Memory B cell (primary cell): ENCODE results near the gene MKNK1.
A peak's percentile ranks its signal among the peaks of the same experiment; 100 is the strongest.

Experiments
- ATAC-seq: fragments of 150-1000 bp; cut with Tn5 transposase; 2 replicates; pipeline ENCODE4 v1.10.0; 2021; ENCODE audit warnings: low read depth, mild to moderate bottlenecking, moderate library complexity
- DNase-seq, 2 donors: peaks; one replicate each; pipeline ENCODE4 v3.0.0; 2022; ENCODE audit warnings: low spot score in 2 of 2
- H3K27ac Mint-ChIP-seq: one replicate; pipeline ENCODE4 v1.8.0; 2022; ENCODE audit warnings: mild to moderate bottlenecking, moderate library complexity, mixed read lengths
- H3K27me3 Mint-ChIP-seq: one replicate; pipeline ENCODE4 v1.8.0; 2022; ENCODE audit warnings: mixed read lengths
- H3K36me3 Mint-ChIP-seq: one replicate; pipeline ENCODE4 v1.8.0; 2022; ENCODE audit warnings: mild to moderate bottlenecking, mixed read lengths
- H3K4me1 Mint-ChIP-seq: one replicate; pipeline ENCODE4 v1.8.0; 2022; ENCODE audit warnings: mixed read lengths
- H3K4me3 Mint-ChIP-seq: one replicate; pipeline ENCODE4 v1.8.0; 2022; ENCODE audit warnings: mild to moderate bottlenecking, moderate library complexity, mixed read lengths
- H3K9me3 Mint-ChIP-seq: one replicate; pipeline ENCODE4 v1.8.0; 2022; ENCODE audit warnings: mixed read lengths

Gene MKNK1

DNA sequence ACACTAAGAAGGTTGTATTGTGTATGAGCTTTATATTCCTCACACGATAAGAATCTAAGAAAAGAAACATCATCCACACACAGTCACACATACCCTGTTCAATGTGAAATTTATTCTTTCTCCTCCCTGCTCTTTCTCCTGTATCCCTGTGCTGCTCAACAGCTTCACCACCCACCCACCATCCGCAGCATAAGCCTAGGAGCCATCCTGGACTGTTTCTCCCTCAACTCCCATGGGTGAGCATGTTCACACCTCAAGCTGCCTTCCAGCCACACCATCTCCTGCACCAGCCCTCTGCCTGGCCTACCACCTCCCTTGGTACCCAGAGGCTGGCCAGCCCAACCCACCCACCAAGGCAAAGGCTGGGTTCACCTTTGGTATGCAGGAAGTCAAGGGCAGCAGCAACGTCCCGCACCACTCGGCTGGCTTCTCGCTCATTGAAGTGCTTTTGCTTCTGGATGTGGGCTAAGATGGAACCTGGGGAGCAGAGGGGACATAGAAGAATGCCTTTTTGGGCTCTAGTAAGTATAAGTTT lies 32.3 kb downstream of the MKNK1 start:
- Mint-ChIP-seq H3K36me3 (peaks cover 22% of the 10 kb centered on the region), H3K27ac (no peak overlapping the region)

DNA sequence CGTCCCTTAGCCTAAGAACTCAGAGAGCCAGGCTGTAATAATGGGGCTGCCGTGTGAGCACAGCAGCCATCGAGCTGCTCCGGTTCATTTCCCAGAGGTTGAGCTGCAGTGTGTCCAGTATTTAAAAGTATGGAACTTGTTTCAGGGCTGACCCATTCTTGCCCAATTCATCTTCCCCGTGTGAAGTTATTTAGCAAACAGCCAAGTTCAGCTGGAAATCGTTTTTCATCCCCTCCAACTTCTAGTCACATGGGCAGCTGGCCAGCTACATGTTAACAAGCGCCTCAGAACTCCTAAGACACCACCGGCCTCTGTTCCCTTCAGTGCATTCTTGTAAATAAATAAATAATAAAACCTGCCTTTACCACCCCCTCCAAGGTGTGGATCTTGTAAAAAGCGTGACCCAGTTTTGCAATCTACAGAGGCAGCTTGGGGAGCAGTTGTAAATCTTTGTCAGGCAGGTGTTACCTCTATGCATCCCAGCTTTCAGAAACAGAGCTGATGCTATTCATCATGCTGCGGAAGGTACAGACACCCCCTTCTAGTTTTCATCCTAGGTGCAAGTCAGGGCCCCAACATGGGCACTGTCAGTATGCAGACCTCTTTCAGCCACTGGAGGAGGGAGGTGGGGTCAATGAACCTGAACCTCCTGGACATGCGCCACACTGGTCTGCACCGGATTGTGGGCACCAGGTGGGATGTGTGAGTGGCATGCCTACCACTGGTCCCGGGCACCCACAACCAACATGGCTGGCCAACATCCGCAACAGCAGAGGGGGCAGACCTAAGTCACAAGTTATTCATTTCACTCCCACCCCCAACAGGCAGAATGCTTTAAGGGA lies 34.0 kb downstream of the MKNK1 start:
- ATAC-seq (no peak), DNase-seq (no peak)
- H3K4me1 Mint-ChIP-seq, result no peaks in the 10 kb centered on the region
- H3K36me3 Mint-ChIP-seq, result peaks cover 24% of the 10 kb centered on the region
- no peak overlapping the region for H3K4me3 Mint-ChIP-seq
- H3K9me3 Mint-ChIP-seq, result no peaks in the 10 kb centered on the region
- no peak overlapping the region for H3K27ac Mint-ChIP-seq
- H3K27me3 Mint-ChIP-seq, result no peaks in the 10 kb centered on the region

More for the DNA sequence above, 32.3 kb downstream of the MKNK1 start:
- no peak for ATAC-seq
- H3K4me1 Mint-ChIP-seq, result no peaks in the 10 kb centered on the region
- H3K27me3 Mint-ChIP-seq, result no peaks in the 10 kb centered on the region
- no peaks in the 10 kb centered on the region for H3K9me3 Mint-ChIP-seq
- no peak for DNase-seq
- no peak overlapping the region for H3K4me3 Mint-ChIP-seq

DNA sequence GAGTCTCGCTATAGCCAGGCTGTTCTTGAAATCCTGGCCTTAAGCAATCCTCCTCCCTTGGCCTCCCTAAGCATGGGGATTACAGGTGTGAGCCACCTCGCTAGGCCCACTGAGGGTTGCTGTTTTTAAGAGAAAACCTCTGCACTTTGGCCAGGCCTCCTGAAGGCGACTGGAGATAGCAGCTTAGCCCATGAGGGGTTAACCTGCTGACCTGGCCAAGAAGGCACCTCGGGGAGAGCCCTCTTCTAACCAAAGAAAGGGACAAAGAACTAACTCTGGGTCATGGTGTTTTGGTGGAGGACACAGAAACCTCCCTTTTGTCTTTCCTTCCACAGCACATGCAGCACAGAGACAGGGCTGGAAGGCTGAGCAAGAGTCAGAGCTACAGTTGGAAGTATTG lies 35.0 kb downstream of the MKNK1 start:
- Mint-ChIP-seq H3K27me3 (no peaks in the 10 kb centered on the region), H3K27ac (no peak overlapping the region), H3K36me3 (peaks cover 27% of the 10 kb centered on the region), H3K4me3 (no peak overlapping the region), H3K4me1 (no peaks in the 10 kb centered on the region), H3K9me3 (no peaks in the 10 kb centered on the region)
- DNase-seq, result no peak
- no peak for ATAC-seq

DNA sequence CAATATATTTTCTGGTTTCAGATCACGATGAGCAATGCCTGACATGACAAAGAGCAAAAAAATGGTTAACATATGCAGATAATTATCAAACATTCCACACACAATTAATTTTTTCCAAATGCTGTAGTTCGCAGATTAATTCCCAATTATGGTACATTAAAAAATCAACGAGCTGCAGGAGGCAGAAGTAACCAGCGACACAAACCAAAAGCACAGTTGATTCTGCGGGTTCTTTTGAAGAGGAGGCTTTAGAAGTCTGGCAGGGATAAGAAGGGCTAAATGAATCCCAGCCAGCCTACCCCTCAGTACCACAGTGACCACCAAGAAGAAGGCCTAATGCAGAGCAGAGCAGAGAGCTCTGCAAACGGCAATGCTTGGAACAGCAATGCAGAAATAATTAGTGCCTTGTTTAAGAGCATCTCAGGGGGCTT lies 35.6 kb downstream of the MKNK1 start:
- DNase-seq (no peak), ATAC-seq (no peak)
- no peak overlapping the region for H3K27ac Mint-ChIP-seq
- no peaks in the 10 kb centered on the region for H3K9me3 Mint-ChIP-seq
- no peaks in the 10 kb centered on the region for H3K27me3 Mint-ChIP-seq
- H3K4me3 Mint-ChIP-seq, result no peak overlapping the region
- H3K36me3 Mint-ChIP-seq, result peaks cover 27% of the 10 kb centered on the region
- H3K4me1 Mint-ChIP-seq, result no peaks in the 10 kb centered on the region

DNA sequence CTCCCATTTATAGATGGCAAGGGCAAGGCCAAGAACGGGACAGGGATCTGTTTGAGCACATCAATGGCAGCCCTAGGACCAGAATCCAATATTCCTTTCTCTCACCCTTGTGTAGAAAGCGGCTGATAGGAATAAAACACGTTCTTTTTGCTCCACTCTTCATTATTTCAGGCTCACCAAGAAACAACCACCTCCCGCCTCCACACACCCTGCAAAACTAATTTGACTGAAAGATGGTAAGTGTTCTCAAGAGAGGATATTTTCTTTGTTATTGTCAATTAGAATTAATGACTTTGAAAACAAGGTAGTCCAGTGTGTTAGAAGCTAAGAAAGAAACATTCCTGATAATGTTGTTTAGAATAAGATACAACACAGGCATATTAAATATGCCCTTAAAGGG lies 40.7 kb downstream of the MKNK1 start:
- Mint-ChIP-seq H3K27ac (no peak overlapping the region), H3K9me3 (no peaks in the 10 kb centered on the region), H3K4me3 (no peak overlapping the region), H3K27me3 (no peaks in the 10 kb centered on the region), H3K4me1 (no peaks in the 10 kb centered on the region), H3K36me3 (peaks cover 31% of the 10 kb centered on the region)
- DNase-seq (no peak), ATAC-seq (no peak)

DNA sequence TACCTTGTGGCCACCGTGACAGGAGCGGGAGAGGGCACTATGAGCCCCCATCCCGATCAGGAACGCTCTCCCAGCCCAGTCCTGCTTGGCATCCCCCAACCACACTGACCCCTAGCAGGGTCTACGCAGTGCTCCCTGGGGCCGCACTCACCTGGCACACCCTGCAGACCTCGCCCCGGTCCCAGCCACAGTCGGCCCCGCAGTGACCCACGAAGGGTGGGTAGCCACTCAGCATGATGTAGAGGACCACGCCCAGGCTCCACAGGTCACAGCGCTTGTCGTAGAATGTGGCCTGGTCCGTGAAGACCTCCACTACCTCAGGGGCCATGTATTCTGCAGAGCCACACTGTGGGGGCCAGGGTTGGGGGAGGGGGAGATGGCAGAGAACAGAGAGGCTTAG lies 41.6 kb downstream of the MKNK1 start:
- Mint-ChIP-seq H3K27ac (no peak overlapping the region), H3K4me3 (no peak overlapping the region), H3K4me1 (no peaks in the 10 kb centered on the region), H3K27me3 (no peaks in the 10 kb centered on the region), H3K9me3 (no peaks in the 10 kb centered on the region), H3K36me3 (peaks cover 28% of the 10 kb centered on the region)
- DNase-seq (no peak), ATAC-seq (no peak)

DNA sequence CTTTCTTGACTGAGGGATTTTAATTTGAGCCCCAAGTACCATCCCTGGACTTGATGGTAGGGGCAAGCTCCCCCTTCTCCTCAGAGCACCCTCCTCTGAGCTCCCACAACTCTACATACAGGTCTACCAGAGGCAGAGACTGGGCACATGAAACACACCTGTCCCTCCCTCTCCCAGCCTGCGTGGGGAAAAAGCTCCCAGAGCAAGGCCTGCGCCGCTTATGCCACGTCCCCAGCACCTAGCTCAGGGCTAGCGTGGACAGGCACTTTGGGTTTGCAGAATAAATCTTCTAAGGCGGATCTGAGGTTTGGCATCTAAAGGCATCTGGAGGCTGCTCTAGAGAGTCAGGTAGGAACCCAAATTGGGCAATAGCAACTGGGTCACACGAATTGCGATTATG lies 45.1 kb downstream of the MKNK1 start:
- H3K36me3 Mint-ChIP-seq, result peaks cover 12% of the 10 kb centered on the region
- no peaks in the 10 kb centered on the region for H3K27me3 Mint-ChIP-seq
- H3K9me3 Mint-ChIP-seq, result no peaks in the 10 kb centered on the region
- no peak for DNase-seq
- H3K27ac Mint-ChIP-seq, result no peak overlapping the region
- H3K4me3 Mint-ChIP-seq, result no peak overlapping the region
- H3K4me1 Mint-ChIP-seq, result no peaks in the 10 kb centered on the region
- ATAC-seq, result no peak

DNA sequence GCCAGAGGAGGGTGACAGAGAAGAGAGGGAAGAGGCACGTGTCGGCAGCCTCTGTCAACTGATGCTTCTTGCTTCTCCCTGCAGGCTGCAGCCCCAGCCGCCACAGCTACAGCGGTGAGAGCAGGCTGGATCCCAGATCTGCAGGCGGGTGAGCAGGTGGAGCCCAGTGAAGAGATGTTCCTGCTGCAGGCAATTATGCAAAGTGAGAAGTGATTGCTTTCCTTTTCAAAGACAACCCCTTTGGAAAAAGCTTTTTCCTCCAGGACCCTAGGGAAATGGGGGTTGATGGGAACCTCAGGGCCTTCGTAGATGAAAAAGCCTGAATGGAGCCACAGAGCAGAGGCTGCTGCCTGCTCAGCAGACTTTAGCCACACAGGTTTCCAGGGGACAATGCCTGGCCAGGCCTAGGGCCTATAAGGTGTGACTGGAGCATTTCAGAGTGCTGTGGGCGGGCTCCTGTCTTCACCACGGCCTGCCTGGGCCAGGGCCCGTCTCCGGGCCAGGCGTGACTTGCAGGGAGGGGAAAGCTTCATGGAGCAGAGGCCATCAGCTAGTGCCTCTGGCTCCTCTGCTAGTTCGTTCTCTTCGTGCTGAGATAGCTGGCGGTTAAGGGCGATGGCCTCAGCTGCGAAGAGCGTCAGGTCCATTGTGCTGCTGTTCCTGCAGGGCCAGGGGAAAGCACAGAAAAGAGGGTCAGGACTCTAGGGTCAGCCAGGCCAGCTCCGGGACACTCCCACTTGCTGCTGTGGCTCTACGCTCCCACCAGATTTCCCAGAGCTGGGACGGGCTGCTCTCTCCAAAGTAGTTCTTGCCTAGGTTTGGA lies 45.7 kb downstream of the MKNK1 start:
- ATAC-seq (no peak), DNase-seq (no peak)
- Mint-ChIP-seq H3K4me3 (no peak overlapping the region), H3K4me1 (no peaks in the 10 kb centered on the region), H3K27ac (no peak overlapping the region), H3K27me3 (no peaks in the 10 kb centered on the region), H3K36me3 (peaks cover 10% of the 10 kb centered on the region), H3K9me3 (no peaks in the 10 kb centered on the region)

DNA sequence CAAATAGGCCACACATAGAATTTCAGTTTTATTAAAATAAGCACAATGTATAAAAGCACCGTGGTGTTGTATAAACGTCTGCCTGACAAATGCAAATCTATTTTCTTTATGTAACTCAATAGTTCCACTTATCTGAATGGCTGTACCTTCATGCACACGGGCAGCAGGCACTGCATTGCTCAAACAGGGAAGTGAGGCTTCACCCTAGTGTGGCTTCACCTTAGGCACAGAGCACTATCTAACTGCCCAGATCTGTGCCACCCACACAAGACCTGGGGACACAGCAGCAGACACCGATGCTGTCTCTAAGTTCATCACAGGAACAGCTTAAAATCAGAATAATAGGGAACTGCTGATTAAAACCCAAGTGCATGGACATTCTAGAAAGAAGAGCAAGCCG lies 46.7 kb downstream of the MKNK1 start:
- Mint-ChIP-seq H3K36me3 (peaks cover 5% of the 10 kb centered on the region), H3K9me3 (no peaks in the 10 kb centered on the region), H3K27me3 (peaks cover 3% of the 10 kb centered on the region), H3K4me3 (no peak overlapping the region), H3K27ac (no peak overlapping the region), H3K4me1 (no peaks in the 10 kb centered on the region)
- no peak for DNase-seq
- peak; percentile 35 for ATAC-seq

DNA sequence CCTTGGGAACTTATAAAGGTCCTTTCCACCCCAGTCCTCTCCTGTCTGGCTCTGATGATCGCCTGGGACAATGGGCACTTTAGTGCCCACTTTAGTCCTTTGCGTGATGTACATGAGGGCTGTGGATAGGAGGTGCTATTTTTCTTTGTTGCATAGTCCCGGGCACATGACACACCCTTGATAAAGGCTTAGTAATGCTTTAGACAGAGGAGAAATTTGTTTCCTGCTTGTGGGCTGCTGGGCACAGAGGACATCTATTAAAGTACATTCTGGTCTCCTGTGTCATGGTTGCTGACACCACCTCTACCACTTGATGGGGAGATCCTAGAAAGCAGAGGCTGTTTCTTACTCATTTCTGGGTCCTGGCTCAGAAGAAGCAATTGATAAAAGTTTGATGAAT lies 47.2 kb downstream of the MKNK1 start:
- H3K9me3 Mint-ChIP-seq, result no peaks in the 10 kb centered on the region
- H3K27me3 Mint-ChIP-seq, result peaks cover 3% of the 10 kb centered on the region
- no peak overlapping the region for H3K4me3 Mint-ChIP-seq
- ATAC-seq (no peak), DNase-seq (no peak)
- H3K4me1 Mint-ChIP-seq, result no peaks in the 10 kb centered on the region
- H3K36me3 Mint-ChIP-seq, result peaks cover 4% of the 10 kb centered on the region
- H3K27ac Mint-ChIP-seq, result no peak overlapping the region

DNA sequence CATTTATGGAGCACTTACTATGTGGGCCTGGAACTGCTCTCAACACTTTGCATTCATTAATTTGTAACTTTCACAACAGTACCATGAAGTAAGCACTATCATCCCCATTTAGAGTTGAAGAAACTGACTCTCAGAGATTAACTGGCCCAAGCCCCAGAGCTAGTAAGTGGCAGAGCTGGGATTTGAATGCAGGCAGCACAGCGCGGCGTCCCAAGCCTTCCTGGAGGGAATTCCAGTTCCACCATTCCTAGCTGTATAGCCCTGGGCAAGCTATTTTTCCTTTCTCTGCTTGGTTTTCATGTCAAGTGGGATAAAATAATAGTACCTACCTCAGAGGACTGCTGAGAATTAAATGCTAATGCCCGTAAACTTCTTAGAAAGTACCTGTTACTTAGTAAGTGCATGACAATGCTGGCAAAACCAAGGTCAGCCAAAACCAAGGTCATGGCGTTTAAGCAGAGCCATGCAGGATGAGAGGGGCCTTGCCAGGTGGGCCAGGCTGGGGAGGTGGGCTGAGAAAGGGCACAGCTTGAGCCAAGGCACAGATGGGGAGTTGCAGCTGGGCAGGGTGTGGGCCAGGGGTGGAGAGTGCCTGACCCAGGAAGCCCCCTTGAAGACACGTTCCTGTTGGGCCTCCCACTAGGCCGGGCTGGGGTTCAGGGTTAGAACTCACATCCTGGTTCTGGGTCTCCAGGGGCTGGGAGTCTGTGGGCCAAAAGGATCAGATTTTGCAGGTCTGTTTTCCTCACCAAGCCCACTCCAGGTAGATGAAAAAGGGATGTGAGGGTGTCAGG lies 48.0 kb downstream of the MKNK1 start:
- H3K36me3 Mint-ChIP-seq, result peaks cover 4% of the 10 kb centered on the region
- no peak for ATAC-seq

DNA sequence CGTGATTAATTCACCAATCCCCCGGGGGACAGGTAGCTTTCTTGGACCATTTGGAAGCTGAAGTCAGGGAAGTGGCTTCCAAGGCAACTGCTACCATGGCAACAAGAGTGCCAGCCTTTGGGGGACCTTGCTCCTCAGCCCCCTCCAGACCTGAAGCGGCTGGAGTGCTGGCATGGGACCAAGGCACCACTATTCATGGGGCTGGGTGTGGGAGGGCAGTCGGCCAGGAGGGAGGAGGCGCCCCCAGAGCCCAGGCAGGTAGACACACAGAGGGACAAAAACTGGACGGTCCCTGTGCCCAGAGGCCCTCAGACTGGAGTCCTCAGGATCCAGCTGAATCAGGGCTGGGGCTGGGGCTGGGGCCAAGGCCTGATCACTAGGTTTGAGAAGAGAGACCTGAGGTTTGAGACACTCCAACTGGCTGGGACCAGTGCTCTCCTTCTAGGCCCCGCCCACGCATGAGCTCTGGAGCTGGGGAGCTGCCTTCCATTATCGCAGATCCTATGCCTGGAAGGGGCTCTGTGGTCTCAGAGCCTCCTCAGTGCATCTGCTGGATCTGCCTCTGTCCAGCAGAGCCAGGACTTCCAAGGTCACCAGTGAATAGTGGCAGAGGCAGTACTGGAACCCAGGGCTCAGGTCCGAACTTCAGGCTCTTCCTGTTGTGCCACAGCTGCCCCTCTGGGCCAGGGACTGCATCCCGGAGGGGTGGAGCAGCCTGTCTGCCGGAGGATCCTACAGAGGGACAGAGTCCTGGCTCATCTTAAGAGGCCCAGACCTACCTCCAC lies 49.3 kb downstream of the MKNK1 start:
- peaks cover 11% of the 10 kb centered on the region for H3K27me3 Mint-ChIP-seq
- peaks cover 2% of the 10 kb centered on the region for H3K36me3 Mint-ChIP-seq
- no peak overlapping the region for H3K4me3 Mint-ChIP-seq
- H3K9me3 Mint-ChIP-seq, result no peaks in the 10 kb centered on the region
- no peak overlapping the region for H3K27ac Mint-ChIP-seq
- no peak for ATAC-seq
- peaks cover 3% of the 10 kb centered on the region for H3K4me1 Mint-ChIP-seq
- DNase-seq, result no peak

More for the DNA sequence above, 48.0 kb downstream of the MKNK1 start:
- H3K4me3 Mint-ChIP-seq, result no peak overlapping the region
- no peak overlapping the region for H3K27ac Mint-ChIP-seq
- no peaks in the 10 kb centered on the region for H3K4me1 Mint-ChIP-seq
- peaks cover 7% of the 10 kb centered on the region for H3K27me3 Mint-ChIP-seq
- no peaks in the 10 kb centered on the region for H3K9me3 Mint-ChIP-seq
- no peak for DNase-seq

DNA sequence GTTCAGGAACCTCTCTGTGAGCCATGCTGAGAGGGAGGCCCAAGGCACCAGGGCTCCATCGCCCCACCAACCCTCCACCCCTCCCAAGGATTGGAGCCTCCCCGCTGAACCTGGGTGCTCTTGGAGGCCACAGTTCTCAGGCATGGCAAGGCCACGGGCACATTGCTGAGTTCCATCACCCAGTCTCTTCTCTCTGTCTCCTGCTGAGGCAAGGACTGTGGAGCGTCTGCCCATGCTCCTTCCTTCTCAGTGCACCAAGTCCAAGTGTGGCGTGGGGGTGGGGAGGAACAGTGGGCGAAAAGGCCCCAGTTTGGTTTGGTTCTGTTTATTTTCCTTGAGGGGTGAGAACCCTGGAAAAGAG lies 49.9 kb downstream of the MKNK1 start:
- no peaks in the 10 kb centered on the region for H3K9me3 Mint-ChIP-seq
- no peak overlapping the region for H3K27ac Mint-ChIP-seq
- no peak for ATAC-seq
- H3K4me1 Mint-ChIP-seq, result peaks cover 9% of the 10 kb centered on the region
- peaks cover 17% of the 10 kb centered on the region for H3K27me3 Mint-ChIP-seq
- peaks cover 2% of the 10 kb centered on the region for H3K36me3 Mint-ChIP-seq
- H3K4me3 Mint-ChIP-seq, result no peak overlapping the region
- no peak for DNase-seq
